Endometrial microvascular endothelial cells (primary cell): ENCODE results near the gene ORM1. TPM values are rescaled to one million over a fixed set of nuclear protein-coding genes. Genes with fewer than 3 reads are reported as not detected.
"Not testable (repeated sequence)": the region's sequence is repeated elsewhere in the genome, so short reads cannot be mapped to it uniquely, and the experiment has no call there.

Source experiments
- in situ Hi-C: cut with HindIII; loops from 2 replicates; pipeline ENCODE4 v1.10.0; 2017; ENCODE audit warnings: low sequenced_read_pairs, low pct_unique_long_range_greater_than_20kb; ENCODE audit errors: inconsistent ontology term
- total RNA-seq: library from RNA; depleted of rRNA; stranded (reverse); fragments of >200 nt; gene quantifications from one replicate; pipeline ENCODE4 v1.2.3, GENCODE V29; 2015; ENCODE audit errors: inconsistent ontology term

Gene ORM1
- total RNA-seq, 1 donor from 2014 or later: not detected

DNA sequence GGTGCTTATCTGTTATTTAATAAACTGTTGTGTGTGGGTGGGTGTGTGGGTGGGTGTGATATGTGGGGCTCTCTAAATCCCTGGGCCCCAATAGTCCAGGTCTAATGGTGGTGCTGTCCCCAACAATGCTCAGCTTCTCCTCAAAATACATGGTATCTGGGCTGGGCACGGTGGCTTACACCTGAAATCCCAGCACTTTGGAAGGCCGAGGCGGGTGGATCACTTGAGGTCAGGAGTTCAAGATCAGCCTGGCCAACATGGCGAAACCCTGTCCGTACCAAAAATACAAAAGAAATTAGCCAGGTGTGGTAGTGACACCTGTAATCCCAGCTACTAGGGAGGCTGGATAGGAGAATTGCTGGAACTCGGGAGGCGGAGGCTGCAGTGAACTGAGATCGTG is 4.5 kb upstream of the ORM1 start:
- in situ Hi-C loops: no loop called here

- in situ Hi-C loops: no loop called here
Measured at GRCh38 chr9:114319147-114319546, 3.8 kb upstream of the ORM1 start.

DNA sequence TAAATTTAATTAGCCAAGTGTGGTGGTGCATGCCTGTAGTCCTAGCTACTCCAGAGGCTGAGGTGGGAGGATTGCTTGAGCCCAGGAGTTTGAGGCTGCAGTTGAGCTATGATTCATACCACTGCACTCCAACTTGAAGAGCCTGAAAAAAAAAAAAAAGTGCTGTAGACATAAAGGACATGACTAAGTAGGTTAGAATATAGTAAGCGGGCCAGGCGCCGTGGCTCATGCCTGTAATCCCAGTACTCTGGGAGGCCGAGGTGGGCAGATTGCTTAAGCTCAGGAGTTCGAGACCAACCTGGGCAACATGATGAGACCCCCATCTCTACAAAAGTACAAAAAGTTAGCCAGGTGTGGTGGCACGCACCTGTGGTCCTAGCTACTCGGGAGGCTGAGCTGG is 2.2 kb upstream of the ORM1 start:
- in situ Hi-C loops: not testable (repeated sequence)

- in situ Hi-C loops: no loop called here
Measured at GRCh38 chr9:114321759-114322158, 1.1 kb upstream of the ORM1 start.

DNA sequence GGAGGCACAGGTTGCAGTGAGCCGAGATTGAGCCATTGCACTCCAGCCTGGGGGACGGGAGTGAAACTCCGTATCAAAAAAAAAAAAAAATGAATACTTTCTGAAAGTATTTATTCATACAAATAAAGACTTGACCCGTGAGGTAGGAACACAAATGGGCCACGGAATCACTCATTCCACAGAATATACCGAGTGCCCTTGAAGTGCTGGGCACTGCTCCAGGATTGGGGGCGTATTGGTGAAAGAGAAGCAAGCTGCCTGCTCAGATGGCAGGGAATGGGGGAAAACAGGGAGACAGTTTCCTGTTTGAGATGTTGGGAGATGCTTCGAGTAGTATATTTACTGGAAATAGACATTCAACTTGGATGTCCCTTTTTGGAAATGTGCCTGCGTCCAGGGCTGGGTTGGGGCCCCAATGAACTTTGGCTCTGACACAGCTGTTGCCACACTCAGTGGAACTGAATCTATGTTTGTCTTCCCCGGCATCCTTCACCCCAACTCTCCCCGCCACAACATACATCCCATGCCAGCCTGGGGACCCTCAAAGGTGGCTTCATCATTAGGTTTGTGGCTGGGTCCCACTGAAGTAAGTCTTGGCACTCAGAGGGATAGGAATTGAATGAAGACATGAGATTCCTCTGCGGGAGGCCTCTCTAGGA is 609 bp upstream of the ORM1 start:
- in situ Hi-C loops: not testable (repeated sequence)

DNA sequence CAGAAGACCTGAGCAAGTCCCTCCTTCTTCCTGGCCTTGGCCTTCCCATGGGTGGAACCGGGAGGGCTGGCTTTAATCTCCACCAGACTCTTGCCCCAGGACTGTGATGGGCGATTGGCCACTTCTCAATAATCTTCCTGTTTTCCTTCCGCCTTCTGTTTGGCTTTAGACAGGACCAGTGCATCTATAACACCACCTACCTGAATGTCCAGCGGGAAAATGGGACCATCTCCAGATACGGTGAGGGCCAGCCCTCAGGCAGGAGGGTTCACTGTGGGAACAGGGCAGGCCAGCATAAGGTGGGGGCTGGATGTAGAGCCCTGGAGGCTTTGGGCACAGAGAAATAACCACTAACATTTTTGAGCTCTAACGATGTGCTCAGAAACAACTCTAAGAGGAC is 951 bp downstream of the ORM1 start:
- in situ Hi-C loops: not testable (repeated sequence)

GRCh38 chr9:114324492-114324891 is 1.6 kb downstream of the ORM1 start:
- in situ Hi-C loops: no loop called here

GRCh38 chr9:114324965-114325364 is 2.1 kb downstream of the ORM1 start:
- in situ Hi-C loops: not testable (repeated sequence)

DNA sequence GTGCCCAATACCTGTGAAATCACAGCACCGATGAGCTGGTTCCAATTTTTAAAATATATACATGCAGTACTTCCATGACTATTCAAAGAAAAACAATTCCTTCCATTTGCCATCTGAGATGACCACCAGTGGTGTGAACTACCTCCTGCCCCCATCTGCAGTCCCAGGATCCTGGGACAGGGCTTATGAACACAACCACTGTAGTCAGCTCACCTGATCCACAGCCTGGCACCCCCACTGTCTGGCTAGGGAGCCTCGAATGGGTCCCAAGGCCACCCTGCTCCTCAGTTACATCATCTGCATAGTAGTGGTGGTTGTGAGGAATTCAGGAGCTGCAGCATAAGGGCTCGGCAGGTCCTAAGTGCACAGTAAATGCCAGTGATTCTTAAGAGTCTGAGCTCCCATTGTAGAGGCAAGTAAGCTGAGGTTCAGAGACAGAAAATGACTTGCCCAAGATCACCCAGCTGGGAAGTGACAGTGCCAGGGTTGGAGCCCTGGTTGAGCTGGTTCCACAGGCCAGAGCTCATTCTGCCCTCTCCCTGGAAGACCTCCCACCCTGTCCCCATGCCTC is 2.9 kb downstream of the ORM1 start:
- in situ Hi-C loops: not testable (repeated sequence)

GRCh38 chr9:114327749-114328148 is 4.9 kb downstream of the ORM1 start:
- in situ Hi-C loops: no loop called here

DNA sequence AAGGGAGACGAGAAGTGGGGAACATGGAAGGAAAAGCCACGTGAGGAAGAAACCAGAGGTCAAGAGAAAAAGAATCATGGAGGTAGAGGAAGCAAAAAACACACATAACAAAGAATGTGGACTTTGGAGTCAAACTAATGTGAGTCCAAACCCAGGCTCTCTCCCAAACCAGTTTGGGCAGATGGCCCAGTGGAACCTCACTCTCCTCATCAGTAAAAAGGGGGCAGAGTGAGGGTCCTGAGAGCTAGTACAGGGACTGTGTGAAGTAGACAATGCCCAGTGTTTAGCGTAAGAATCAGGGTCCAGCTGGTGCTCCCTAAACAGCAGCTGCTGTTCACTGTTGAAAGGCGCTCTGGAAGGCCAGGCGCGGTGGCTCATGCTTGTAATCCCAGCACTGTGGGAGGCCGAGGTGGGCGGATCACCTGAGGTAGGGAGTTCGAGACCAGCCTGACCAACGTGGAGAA is 5.5 kb downstream of the ORM1 start:
- in situ Hi-C loops: not testable (repeated sequence)

DNA sequence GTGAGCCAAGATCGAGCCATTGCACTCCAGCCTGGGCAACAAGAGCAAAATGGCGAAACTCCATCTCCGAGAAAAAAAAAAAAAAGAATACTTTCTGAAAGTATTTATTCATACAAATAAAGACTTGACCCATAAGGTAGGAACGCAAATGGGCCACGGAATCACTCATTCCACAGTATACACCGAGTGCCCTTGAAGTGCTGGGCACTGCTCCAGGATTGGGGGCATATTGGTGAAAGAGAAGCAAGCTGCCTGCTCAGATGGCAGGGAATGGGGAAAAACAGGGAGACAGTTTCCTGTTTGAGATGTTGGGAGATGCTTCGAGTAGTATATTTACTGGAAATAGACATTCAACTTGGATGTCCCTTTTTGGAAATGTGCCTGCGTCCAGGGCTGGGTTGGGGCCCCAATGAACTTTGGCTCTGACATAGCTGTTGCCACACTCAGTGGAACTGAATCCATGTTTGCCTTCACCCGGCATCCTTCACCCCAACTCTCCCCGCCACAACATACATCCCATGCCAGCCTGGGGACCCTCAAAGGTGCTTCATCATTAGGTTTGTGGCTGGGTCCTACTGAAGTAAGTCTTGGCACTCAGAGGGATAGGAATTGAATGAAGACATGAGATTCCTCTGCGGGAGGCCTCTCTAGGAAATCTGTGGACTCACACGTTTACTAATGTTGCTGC is 6.2 kb downstream of the ORM1 start:
- in situ Hi-C loops: not testable (repeated sequence)

DNA sequence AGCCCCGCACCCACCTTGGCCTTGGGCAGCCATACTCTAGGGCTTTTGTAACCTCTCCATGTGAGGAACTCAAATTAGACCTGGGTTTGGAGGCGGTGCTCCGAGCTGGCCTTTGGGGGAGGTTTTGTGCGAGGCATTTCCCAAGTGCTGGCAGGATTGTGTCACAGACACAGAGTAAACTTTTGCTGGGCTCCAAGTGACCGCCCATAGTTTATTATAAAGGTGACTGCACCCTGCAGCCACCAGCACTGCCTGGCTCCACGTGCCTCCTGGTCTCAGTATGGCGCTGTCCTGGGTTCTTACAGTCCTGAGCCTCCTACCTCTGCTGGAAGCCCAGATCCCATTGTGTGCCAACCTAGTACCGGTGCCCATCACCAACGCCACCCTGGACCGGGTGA is 6.7 kb downstream of the ORM1 start, which contains the start of gene ORM2:
ORM2 (plus strand) TSS at position 245 of the 398 bp plus-strand sequence; CDS start at position 281, 36 bp downstream.
- in situ Hi-C loops: not testable (repeated sequence)

DNA sequence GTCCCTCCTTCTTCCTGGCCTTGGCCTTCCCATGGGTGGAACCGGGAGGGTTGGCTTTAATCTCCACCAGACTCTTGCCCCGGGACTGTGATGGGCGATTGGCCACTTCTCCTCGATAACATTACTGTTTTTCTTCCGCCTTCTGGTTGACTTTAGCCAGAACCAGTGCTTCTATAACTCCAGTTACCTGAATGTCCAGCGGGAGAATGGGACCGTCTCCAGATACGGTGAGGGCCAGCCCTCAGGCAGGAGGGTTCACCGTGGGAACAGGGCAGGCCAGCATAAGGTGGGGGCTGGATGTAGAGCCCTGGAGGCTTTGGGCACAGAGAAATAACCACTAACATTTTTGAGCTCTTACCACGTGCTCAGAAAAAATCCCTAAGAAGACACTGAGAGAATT is 7.7 kb downstream of the ORM1 start:
- in situ Hi-C loops: no loop called here

- in situ Hi-C loops: not testable (repeated sequence)
Measured at GRCh38 chr9:114331229-114332195, 8.6 kb downstream of the ORM1 start.

DNA sequence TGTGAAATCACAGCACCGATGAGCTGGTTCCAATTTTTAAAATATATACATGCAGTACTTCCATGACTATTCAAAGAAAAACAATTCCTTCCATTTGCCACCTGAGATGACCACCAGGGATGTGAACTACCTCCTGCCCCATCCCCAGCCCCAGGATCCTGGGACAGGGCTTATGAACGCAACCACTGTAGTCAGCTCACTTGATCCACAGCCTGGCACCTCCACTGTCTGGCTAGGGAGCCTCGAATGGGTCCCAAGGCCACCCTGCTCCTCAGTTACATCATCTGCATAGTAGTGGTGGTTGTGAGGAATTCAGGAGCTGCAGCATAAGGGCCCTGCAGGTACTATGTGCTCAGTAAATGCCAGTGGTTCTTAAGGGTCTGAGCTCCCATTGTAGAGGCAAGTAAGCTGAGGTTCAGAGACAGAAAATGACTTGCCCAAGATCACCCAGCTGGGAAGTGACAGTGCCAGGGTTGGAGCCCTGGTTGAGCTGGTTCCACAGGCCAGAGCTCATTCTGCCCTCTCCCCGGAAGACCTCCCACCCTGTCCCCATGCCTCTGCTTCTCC is 9.7 kb downstream of the ORM1 start:
- in situ Hi-C loops: not testable (repeated sequence)

GRCh38 chr9:114333718-114334117 is 10.8 kb downstream of the ORM1 start:
- in situ Hi-C loops: not testable (repeated sequence)

DNA sequence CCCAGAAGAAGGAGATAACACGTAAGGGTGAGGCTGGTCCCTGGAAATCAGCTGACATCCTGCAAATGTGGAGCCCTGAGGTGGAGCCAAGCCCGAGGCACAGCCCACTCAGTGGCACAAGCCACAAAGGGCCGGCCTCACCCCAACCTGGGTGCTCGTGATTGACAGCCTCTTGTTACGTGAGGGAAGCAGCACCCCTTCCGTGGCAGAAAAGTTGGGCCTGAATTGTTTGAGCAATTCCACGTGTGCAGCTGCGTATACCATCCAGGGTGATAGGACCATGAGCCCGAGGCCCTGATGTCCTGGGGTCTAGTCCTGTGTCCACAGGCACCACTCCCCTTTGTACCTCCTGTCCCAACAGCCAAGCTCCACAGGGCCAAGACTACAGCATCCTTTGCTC is 11.6 kb downstream of the ORM1 start:
- in situ Hi-C loops: no loop called here

- in situ Hi-C loops: no loop called here
Measured at GRCh38 chr9:114335745-114336144, 12.8 kb downstream of the ORM1 start.
